ENCODE results near the gene KRTAP10-12. TPM values are rescaled to one million over a fixed set of nuclear protein-coding genes. Genes with fewer than 3 reads are reported as not detected.
"Not testable (repeated sequence)": the region's sequence is repeated elsewhere in the genome, so short reads cannot be mapped to it uniquely, and the experiment has no call there.

Gene KRTAP10-12
- total RNA-seq, 1 experiment from 2014 or later = not detected

- no peak for TF ChIP-seq ZNF274 (IDR thresholded peaks at IDR 0.05; ENCODE audit: low read depth, low read length)
- TF ChIP-seq SP1 (IDR thresholded peaks at IDR 0.05; ENCODE audit: low read depth) = no peak
- TF ChIP-seq ZBTB33 (IDR thresholded peaks at IDR 0.05; ENCODE audit: extremely low read depth, insufficient replicate concordance, low read length) = no peak
- no peak for TF ChIP-seq TCF7L2 (IDR thresholded peaks at IDR 0.05; ENCODE audit: borderline replicate concordance, extremely low read depth, insufficient read depth, insufficient read length)
- no peak for TF ChIP-seq JUND (IDR thresholded peaks at IDR 0.05)
- TF ChIP-seq EGR1 (IDR thresholded peaks at IDR 0.05; ENCODE audit: low read depth) = no peak
- TF ChIP-seq SRF (IDR thresholded peaks at IDR 0.05; ENCODE audit: low read depth) = no peak
- TF ChIP-seq YY1 (IDR thresholded peaks at IDR 0.05; ENCODE audit: extremely low read depth, insufficient replicate concordance, low read depth, low read length) = no peak
- TF ChIP-seq EZH2 (IDR thresholded peaks at IDR 0.05) = no peak
- no peak for TF ChIP-seq CEBPB (IDR thresholded peaks at IDR 0.05; ENCODE audit: low read depth)
- TF ChIP-seq CBX3 (IDR thresholded peaks at IDR 0.05; ENCODE audit: low read depth) = no peak
- TF ChIP-seq EZH2phosphoT487 (IDR thresholded peaks at IDR 0.05; ENCODE audit: borderline replicate concordance) = no peak
- no peak for TF ChIP-seq FOSL1 (IDR thresholded peaks at IDR 0.05; ENCODE audit: low read depth)
- no peak for TF ChIP-seq REST (IDR thresholded peaks at IDR 0.05; ENCODE audit: low read depth)
- TF ChIP-seq ZFX (IDR thresholded peaks at IDR 0.05) = no peak
- no peak for TF ChIP-seq SIN3A (IDR thresholded peaks at IDR 0.05; ENCODE audit: low read depth)
- TF ChIP-seq POLR2A (IDR thresholded peaks at IDR 0.05; ENCODE audit: borderline replicate concordance, extremely low read depth, insufficient read depth, insufficient read length) = no peak
- no peak for TF ChIP-seq ELF1 (IDR thresholded peaks at IDR 0.05; ENCODE audit: borderline replicate concordance, low read depth)
- Histone ChIP-seq H2AFZ (ENCODE audit: low read depth, low read length, poor library complexity, severe bottlenecking) (no peak overlapping the region), H3K27ac (ENCODE audit: low read depth, low read length) (no peak overlapping the region), H3K4me2 (ENCODE audit: low read length) (no peak overlapping the region), H3K4me1 (ENCODE audit: control insufficient read depth in 1 of 2, insufficient read depth in 2 of 2, low read length in 2 of 2) (no peaks in the 10 kb centered on the region), H3K9me2 (ENCODE audit: insufficient read depth) (no peaks in the 10 kb centered on the region), H3K27me3 (ENCODE audit: insufficient read depth, low read length) (no peaks in the 10 kb centered on the region), H3K9me3 (ENCODE audit: control insufficient read depth in 1 of 2, insufficient read depth in 1 of 2, low read depth in 1 of 2, low read length in 2 of 2) (peaks cover 0 to 4% of the 10 kb centered on the region in 2 experiments; a peak in 2 of 4 replicates), H4K20me1 (ENCODE audit: insufficient read depth) (no peaks in the 10 kb centered on the region), H3K4me3 (replicated peaks in 1 of 2; ENCODE audit: low read depth in 1 of 2, low read length in 2 of 2) (no peak overlapping the region), H3K79me2 (ENCODE audit: insufficient read depth, low read length) (no peaks in the 10 kb centered on the region), H3K36me3 (ENCODE audit: control insufficient read depth in 1 of 2, insufficient read depth in 2 of 2, low read length in 2 of 2) (no peaks in the 10 kb centered on the region), H3K9ac (ENCODE audit: low read length) (no peak overlapping the region)
- ATAC-seq (no peak), DNase-seq (ENCODE audit: low read depth, low spot score) (no peak)
- ChIA-PET POLR2A (no interaction called here), RAD21 (ENCODE audit: low non-redundant PET in 1 of 2, low total read pairs in 2 of 2, uncharacterized antibody in 2 of 2, unreplicated experiment in 2 of 2) (no interaction called here), CTCF (no interaction called here)
- intact Hi-C loops (cut with micrococcal nuclease) = no loop called here
- BruUV-seq (replicated peaks) = no TSS peak
Measured at GRCh38 chr21:44687671-44688070, 9.3 kb upstream of the KRTAP10-12 start.

GRCh38 chr21:44689740-44690139 is 7.2 kb upstream of the KRTAP10-12 start:
- BruUV-seq (replicated peaks); H3K79me2 ChIP-seq (ENCODE audit: insufficient read depth, low read length); RAD21 ChIA-PET (ENCODE audit: low non-redundant PET in 1 of 2, low total read pairs in 2 of 2, uncharacterized antibody in 2 of 2, unreplicated experiment in 2 of 2); POLR2A ChIA-PET; H3K36me3 ChIP-seq (ENCODE audit: control insufficient read depth in 1 of 2, insufficient read depth in 2 of 2, low read length in 2 of 2); H3K4me3 ChIP-seq (replicated peaks in 1 of 2; ENCODE audit: low read depth in 1 of 2, low read length in 2 of 2); H3K9me2 ChIP-seq (ENCODE audit: insufficient read depth); ATAC-seq; intact Hi-C loops (cut with micrococcal nuclease); H3K4me2 ChIP-seq (ENCODE audit: low read length); DNase-seq (ENCODE audit: low read depth, low spot score); H3K27me3 ChIP-seq (ENCODE audit: insufficient read depth, low read length); H3K4me1 ChIP-seq (ENCODE audit: control insufficient read depth in 1 of 2, insufficient read depth in 2 of 2, low read length in 2 of 2); CTCF ChIA-PET; H4K20me1 ChIP-seq (ENCODE audit: insufficient read depth); H2AFZ ChIP-seq (ENCODE audit: low read depth, low read length, poor library complexity, severe bottlenecking); H3K9ac ChIP-seq (ENCODE audit: low read length); H3K27ac ChIP-seq (ENCODE audit: low read depth, low read length): not testable (repeated sequence)
- H3K9me3 ChIP-seq (ENCODE audit: control insufficient read depth in 1 of 2, insufficient read depth in 1 of 2, low read depth in 1 of 2, low read length in 2 of 2) = peaks cover 4 to 14% of the 10 kb centered on the region in 2 experiments; a peak in 2 of 4 replicates
